HG03442 (cell line): ENCODE measurements around the gene POR.
"Not testable (repeated sequence)": the region's sequence is repeated elsewhere in the genome, so short reads cannot be mapped to it uniquely, and the experiment has no call there.

Experiments
- ATAC-seq: cut with Tn5 transposase; IDR thresholded peaks from one replicate; pipeline ENCODE4 v1.9.1; 2021; ENCODE audit warnings: mild to moderate bottlenecking, moderate library complexity; ENCODE audit not compliant: unreplicated experiment

Gene POR

GRCh38 chr7:76016191-76016947, 101.4 kb downstream of the POR start:
- no peak for ATAC-seq

- ATAC-seq = not testable (repeated sequence)
Observed at GRCh38 chr7:76018520-76018919, 103.6 kb downstream of the POR start.

- no peak for ATAC-seq
Observed at GRCh38 chr7:76020031-76020714, 105.2 kb downstream of the POR start.

GRCh38 chr7:76022026-76022780, 107.2 kb downstream of the POR start:
- no peak for ATAC-seq

GRCh38 chr7:76023002-76023401, 108.0 kb downstream of the POR start:
- no peak for ATAC-seq

GRCh38 chr7:76029682-76030081, 114.7 kb downstream of the POR start:
- ATAC-seq = not testable (repeated sequence)

GRCh38 chr7:76031964-76032363, 117.0 kb downstream of the POR start:
- ATAC-seq = no peak
